ENCODE results near the gene GLIPR1. TPM values are rescaled to one million over a fixed set of nuclear protein-coding genes. Genes with fewer than 3 reads are reported as not detected.
A peak's percentile ranks its signal among the peaks of the same experiment; 100 is the strongest.

GLIPR1 gene
- total and polyA plus RNA-seq, 7 experiments from 2014 or later: 28.2 to 132 (median 49.1) TPM

DNA sequence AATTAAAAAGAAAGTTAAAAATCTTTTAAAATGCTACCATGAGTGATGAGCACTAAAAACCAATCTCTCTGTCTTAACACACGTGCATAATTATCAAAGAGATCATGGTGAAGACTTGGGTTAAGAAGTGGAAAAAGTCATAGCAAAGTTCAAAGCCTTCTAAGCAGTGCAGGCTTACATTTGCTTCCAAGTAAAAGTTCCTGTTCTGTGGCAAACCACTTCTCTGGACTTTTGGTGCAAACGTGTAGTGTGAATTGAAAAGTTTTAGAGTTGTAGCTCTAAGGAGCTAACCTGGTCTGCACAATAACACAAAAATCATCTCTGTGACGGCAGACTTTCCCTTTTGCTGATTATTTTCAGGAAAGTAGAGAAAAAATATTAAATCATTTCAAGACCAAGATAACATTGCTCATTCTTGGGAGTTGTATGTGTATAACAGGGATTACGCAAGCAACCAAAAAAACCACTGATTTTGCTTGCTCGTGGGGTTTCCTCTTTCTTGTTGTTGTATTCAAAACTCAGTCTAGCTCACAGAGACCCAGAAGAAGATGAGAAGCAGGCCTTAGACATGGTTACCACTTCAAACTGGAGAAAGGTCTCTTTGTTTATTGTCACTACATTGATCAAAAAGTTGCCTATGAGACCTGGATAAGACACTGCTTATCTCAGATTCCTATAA lies 2.3 kb upstream of the GLIPR1 start:
- no peaks in the 10 kb centered on the region for H3K9me3 Mint-ChIP-seq
- peaks cover 0 to 11% (median 0%) of the 10 kb centered on the region in 5 donors for H3K27me3 Mint-ChIP-seq
- POLR2A ChIA-PET: interaction anchor here (1.0 to 1.8 kb wide), 5 partner anchors 18 to 553 kb away, joined by 3 to 9 read pairs (median 4); partner anchors contain the start of genes GLIPR1L2 and PHLDA1
- peaks cover 36 to 63% (median 55%) of the 10 kb centered on the region in 7 donors for H3K4me1 Mint-ChIP-seq
- peak overlapping the region; percentile 92 to 100 (median 97) for H3K27ac Mint-ChIP-seq
- H3K36me3 Mint-ChIP-seq: peaks cover 0 to 4% (median 2%) of the 10 kb centered on the region in 5 donors
- Histone ChIP-seq H3K27ac (ENCODE audit: low read depth, low read length) (peak overlapping the region; percentile 73), H3K4me3 (ENCODE audit: low read length) (no peak overlapping the region), H3K27me3 (ENCODE audit: control insufficient read depth in 2 of 2, insufficient read depth in 2 of 2, low read length in 2 of 2) (no peaks in the 10 kb centered on the region), H3K36me3 (ENCODE audit: control insufficient read depth in 2 of 3, insufficient read depth in 3 of 3, low read length in 3 of 3) (no peaks in the 10 kb centered on the region), H3K9me3 (ENCODE audit: control insufficient read depth in 2 of 3, low read length in 3 of 3) (no peaks in the 10 kb centered on the region), H3K4me1 (ENCODE audit: control insufficient read depth in 2 of 2, insufficient read depth in 2 of 2, low read length in 2 of 2) (peaks cover 36 to 42% of the 10 kb centered on the region in 2 donors)
- intact Hi-C loops (cut with micrococcal nuclease): loop anchor here (1.0 to 5.0 kb wide), 2 partner anchors 21 to 941 kb away; partner anchors contain the start of gene ATXN7L3B (in 1 of the 2)
- peak in 7 of 9 donors; percentile 56 to 88 (median 82) for DNase-seq
- CTCF ChIA-PET: interaction anchor here (0.9 to 1.5 kb wide), 2 partner anchors 27 to 34 kb away, joined by 3 to 5 read pairs; partner anchors contain the start of gene KRR1
- H3K4me3 Mint-ChIP-seq: peak overlapping the region; percentile 2 to 98 (median 47)
- peak; percentile 74 for ATAC-seq

DNA sequence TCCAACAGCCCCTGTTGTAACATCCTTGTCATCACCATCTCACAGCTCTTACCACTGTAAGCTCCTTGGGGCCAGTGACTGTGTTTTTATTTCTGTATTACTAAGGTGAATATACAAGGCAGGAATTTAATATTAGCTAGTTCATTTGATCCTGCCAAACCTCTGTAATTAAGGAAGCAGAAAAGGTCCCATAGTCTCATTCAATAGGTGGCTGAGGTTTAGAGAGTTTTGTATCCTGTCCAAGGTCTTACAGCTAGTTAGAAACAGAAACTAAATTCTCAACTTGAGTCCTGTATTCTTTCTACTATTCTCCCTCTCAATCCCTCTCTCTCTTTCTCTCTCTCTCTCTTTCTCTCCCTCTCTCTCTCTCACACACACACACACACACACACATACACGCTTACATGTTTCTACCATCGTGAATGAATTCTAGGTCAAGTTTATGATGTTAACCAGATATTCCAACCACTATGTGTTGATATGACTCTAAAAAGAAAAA lies 543 bp upstream of the GLIPR1 start:
- ATAC-seq: peak; percentile 21
- Histone ChIP-seq H3K9me3 (ENCODE audit: control insufficient read depth in 2 of 3, low read length in 3 of 3) (no peaks in the 10 kb centered on the region), H3K4me3 (ENCODE audit: low read length) (peak overlapping the region; percentile 82), H3K4me1 (ENCODE audit: control insufficient read depth in 2 of 2, insufficient read depth in 2 of 2, low read length in 2 of 2) (peaks cover 49 to 51% of the 10 kb centered on the region in 2 donors), H3K36me3 (ENCODE audit: control insufficient read depth in 2 of 3, insufficient read depth in 3 of 3, low read length in 3 of 3) (no peaks in the 10 kb centered on the region), H3K27ac (ENCODE audit: low read depth, low read length) (peak overlapping the region; percentile 73), H3K27me3 (ENCODE audit: control insufficient read depth in 2 of 2, insufficient read depth in 2 of 2, low read length in 2 of 2) (no peaks in the 10 kb centered on the region)
- CTCF ChIA-PET: interaction anchor here (0.6 to 2.2 kb wide), 5 partner anchors 17 to 146 kb away, joined by 3 to 7 read pairs (median 6); partner anchors contain the start of genes GLIPR1L1 and GLIPR1L2
- Mint-ChIP-seq H3K9me3 (no peaks in the 10 kb centered on the region), H3K36me3 (peaks cover 0 to 13% (median 5%) of the 10 kb centered on the region in 5 donors), H3K27me3 (no peaks in the 10 kb centered on the region), H3K4me3 (peak overlapping the region; percentile 86 to 99 (median 97)), H3K4me1 (peaks cover 47 to 80% (median 72%) of the 10 kb centered on the region in 7 donors), H3K27ac (peak overlapping the region; percentile 92 to 100 (median 97))
- POLR2A ChIA-PET: interaction anchor here (0.7 to 2.3 kb wide), 9 partner anchors 10 to 1145 kb away, joined by 3 to 31 read pairs (median 4); partner anchors contain the start of genes CAPS2, GLIPR1L2, KRR1 and NAP1L1
- intact Hi-C loops (cut with micrococcal nuclease): loop anchor here (1.0 to 10.0 kb wide), 12 partner anchors 31 to 1285 kb away; partner anchors contain the start of genes GLIPR1L1 (in 2 of the 2), GLIPR1L2 (in 2 of the 2), KRR1 (in 2 of the 2) and NAP1L1 (in 2 of the 2)
- DNase-seq: peak in 1 of 9 donors; percentile 36

DNA sequence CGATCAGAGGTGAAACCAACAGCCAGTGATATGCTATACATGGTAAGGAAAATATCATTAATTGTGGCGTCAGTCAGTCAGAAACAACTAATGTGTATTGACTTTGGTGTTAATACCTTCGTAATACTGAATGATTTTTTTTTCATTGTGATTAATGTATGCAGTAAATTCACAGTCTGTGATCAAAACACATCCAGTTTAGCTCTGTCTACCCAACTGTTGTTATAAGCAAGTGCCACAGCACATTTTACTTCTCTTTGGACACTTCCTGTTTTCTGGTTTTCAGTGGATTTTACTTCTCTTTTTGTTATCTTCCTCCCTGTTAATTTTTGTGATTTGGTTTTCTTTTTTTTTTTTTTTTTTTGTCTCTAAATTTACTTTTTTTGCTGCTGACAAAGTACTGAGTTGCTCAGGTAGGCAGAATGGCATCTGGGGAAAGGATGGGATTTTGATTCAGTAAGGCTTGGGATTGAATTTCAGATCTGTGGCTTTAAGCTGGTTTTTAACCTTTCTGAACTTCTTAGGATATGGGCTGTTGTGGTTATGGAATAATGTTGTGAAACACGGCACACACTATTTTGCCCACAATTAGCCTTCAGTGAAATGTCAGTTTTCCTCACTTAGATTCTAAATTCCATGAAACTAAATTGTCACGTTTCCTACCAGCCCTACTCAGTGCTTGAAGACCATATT lies 604 bp downstream of the GLIPR1 start:
- intact Hi-C loops (cut with micrococcal nuclease): loop anchor here (2.0 to 10.0 kb wide), 5 partner anchors 44 to 1284 kb away; partner anchors contain the start of genes ZDHHC17 (in 2 of the 2), GLIPR1L1 (in 1 of the 2) and OSBPL8 (in 1 of the 2)
- peaks cover 49 to 59% of the 10 kb centered on the region in 2 donors for H3K4me1 ChIP-seq (ENCODE audit: control insufficient read depth in 2 of 2, insufficient read depth in 2 of 2, low read length in 2 of 2)
- H3K27ac ChIP-seq (ENCODE audit: low read depth, low read length): peak overlapping the region; percentile 73
- Mint-ChIP-seq H3K4me3 (peak overlapping the region; percentile 86 to 99 (median 97)), H3K27ac (peak overlapping the region; percentile 92 to 100 (median 97)), H3K36me3 (peaks cover 0 to 13% (median 5%) of the 10 kb centered on the region in 5 donors), H3K4me1 (peaks cover 54 to 89% (median 75%) of the 10 kb centered on the region in 7 donors), H3K27me3 (no peaks in the 10 kb centered on the region), H3K9me3 (no peaks in the 10 kb centered on the region)
- ATAC-seq (peak; percentile 10), DNase-seq (no peak)
- H3K4me3 ChIP-seq (ENCODE audit: low read length): peak overlapping the region; percentile 82
- ChIA-PET CTCF (interaction anchor here (1.5 to 2.2 kb wide), 2 partner anchors 24 to 90 kb away, joined by 6 to 7 read pairs; partner anchors contain the start of gene GLIPR1L2), POLR2A (interaction anchor here (0.9 to 2.3 kb wide), 12 partner anchors 17 to 1144 kb away, joined by 3 to 31 read pairs (median 4); partner anchors contain the start of genes CAPS2, GLIPR1L2, KRR1 and NAP1L1)
- H3K36me3 ChIP-seq (ENCODE audit: control insufficient read depth in 2 of 3, insufficient read depth in 3 of 3, low read length in 3 of 3): no peaks in the 10 kb centered on the region
- no peaks in the 10 kb centered on the region for H3K9me3 ChIP-seq (ENCODE audit: control insufficient read depth in 2 of 3, low read length in 3 of 3)
- no peaks in the 10 kb centered on the region for H3K27me3 ChIP-seq (ENCODE audit: control insufficient read depth in 2 of 2, insufficient read depth in 2 of 2, low read length in 2 of 2)

DNA sequence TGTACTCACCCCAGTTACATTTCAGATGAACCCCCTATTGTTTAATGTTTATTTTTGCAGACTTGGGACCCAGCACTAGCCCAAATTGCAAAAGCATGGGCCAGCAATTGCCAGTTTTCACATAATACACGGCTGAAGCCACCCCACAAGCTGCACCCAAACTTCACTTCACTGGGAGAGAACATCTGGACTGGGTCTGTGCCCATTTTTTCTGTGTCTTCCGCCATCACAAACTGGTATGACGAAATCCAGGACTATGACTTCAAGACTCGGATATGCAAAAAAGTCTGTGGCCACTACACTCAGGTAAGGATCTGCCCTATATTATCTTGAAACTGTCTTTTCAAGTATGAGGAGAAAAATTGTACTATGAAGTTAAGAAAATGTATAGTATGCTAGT lies 1.2 kb downstream of the GLIPR1 start:
- Histone ChIP-seq H3K27me3 (ENCODE audit: control insufficient read depth in 2 of 2, insufficient read depth in 2 of 2, low read length in 2 of 2) (no peaks in the 10 kb centered on the region), H3K4me1 (ENCODE audit: control insufficient read depth in 2 of 2, insufficient read depth in 2 of 2, low read length in 2 of 2) (peaks cover 49 to 59% of the 10 kb centered on the region in 2 donors), H3K4me3 (ENCODE audit: low read length) (peak overlapping the region; percentile 82), H3K27ac (ENCODE audit: low read depth, low read length) (peak overlapping the region; percentile 73), H3K9me3 (ENCODE audit: control insufficient read depth in 2 of 3, low read length in 3 of 3) (no peaks in the 10 kb centered on the region), H3K36me3 (ENCODE audit: control insufficient read depth in 2 of 3, insufficient read depth in 3 of 3, low read length in 3 of 3) (no peaks in the 10 kb centered on the region)
- H3K27me3 Mint-ChIP-seq: no peaks in the 10 kb centered on the region
- H3K9me3 Mint-ChIP-seq: no peaks in the 10 kb centered on the region
- ChIA-PET POLR2A (interaction anchor here (1.0 to 2.3 kb wide), 5 partner anchors 12 to 549 kb away, joined by 3 to 31 read pairs (median 4); partner anchors contain the start of gene GLIPR1L2), CTCF (no interaction called here)
- peak overlapping the region; percentile 92 to 100 (median 97) for H3K27ac Mint-ChIP-seq
- H3K4me3 Mint-ChIP-seq: peak overlapping the region; percentile 86 to 99 (median 97)
- DNase-seq: no peak
- intact Hi-C loops (cut with micrococcal nuclease): loop anchor here (2.0 to 10.0 kb wide), 5 partner anchors 45 to 1283 kb away; partner anchors contain the start of genes ZDHHC17 (in 2 of the 2), GLIPR1L1 (in 1 of the 2) and OSBPL8 (in 1 of the 2)
- H3K36me3 Mint-ChIP-seq: peaks cover 0 to 13% (median 5%) of the 10 kb centered on the region in 5 donors
- H3K4me1 Mint-ChIP-seq: peaks cover 56 to 94% (median 77%) of the 10 kb centered on the region in 7 donors
- ATAC-seq: no peak

DNA sequence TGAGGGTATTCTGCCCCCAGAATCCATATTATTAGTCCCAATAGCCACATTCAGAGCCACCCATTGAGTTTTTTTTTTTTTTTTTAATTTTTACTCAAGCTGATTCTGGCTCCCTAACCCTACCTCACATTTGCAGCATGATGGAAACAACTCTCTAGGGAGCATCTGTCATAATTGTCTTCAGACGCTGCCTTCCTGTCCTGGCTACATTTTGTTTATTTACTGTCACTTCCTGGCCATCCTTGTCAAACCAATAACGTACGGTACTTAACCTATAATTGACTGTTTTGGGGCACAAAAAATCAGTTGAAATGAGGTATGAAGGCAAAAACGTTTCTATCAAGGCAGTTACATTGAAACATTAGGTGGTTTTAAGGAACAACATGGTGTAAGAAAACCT lies 2.1 kb downstream of the GLIPR1 start:
- no peaks in the 10 kb centered on the region for H3K9me3 Mint-ChIP-seq
- DNase-seq (peak in 4 of 9 donors; percentile 21 to 46 (median 36)), ATAC-seq (no peak)
- ChIA-PET CTCF (interaction anchor here (0.6 to 3.9 kb wide), 6 partner anchors 8 to 550 kb away, joined by 3 to 19 read pairs (median 3); partner anchors contain the start of gene GLIPR1L1), POLR2A (interaction anchor here (0.7 to 3.4 kb wide), 6 partner anchors 13 to 538 kb away, joined by 3 to 15 read pairs (median 4); partner anchors contain the start of genes GLIPR1L2 and KRR1)
- peak overlapping the region; percentile 82 for H3K4me3 ChIP-seq (ENCODE audit: low read length)
- H3K9me3 ChIP-seq (ENCODE audit: control insufficient read depth in 2 of 3, low read length in 3 of 3): no peaks in the 10 kb centered on the region
- H3K27me3 Mint-ChIP-seq: no peaks in the 10 kb centered on the region
- no peaks in the 10 kb centered on the region for H3K27me3 ChIP-seq (ENCODE audit: control insufficient read depth in 2 of 2, insufficient read depth in 2 of 2, low read length in 2 of 2)
- H3K27ac Mint-ChIP-seq: peak overlapping the region; percentile 67 to 99 (median 92)
- peaks cover 59 to 87% (median 74%) of the 10 kb centered on the region in 7 donors for H3K4me1 Mint-ChIP-seq
- peaks cover 0 to 13% (median 5%) of the 10 kb centered on the region in 5 donors for H3K36me3 Mint-ChIP-seq
- no peak overlapping the region for H3K27ac ChIP-seq (ENCODE audit: low read depth, low read length)
- intact Hi-C loops (cut with micrococcal nuclease): loop anchor here (10.0 kb wide), 2 partner anchors 1072 to 1282 kb away; partner anchors contain the start of genes ZDHHC17 (in 2 of the 2) and OSBPL8 (in 1 of the 2)
- H3K4me1 ChIP-seq (ENCODE audit: control insufficient read depth in 2 of 2, insufficient read depth in 2 of 2, low read length in 2 of 2): peaks cover 49 to 58% of the 10 kb centered on the region in 2 donors
- no peaks in the 10 kb centered on the region for H3K36me3 ChIP-seq (ENCODE audit: control insufficient read depth in 2 of 3, insufficient read depth in 3 of 3, low read length in 3 of 3)
- peak overlapping the region; percentile 86 to 99 (median 97) for H3K4me3 Mint-ChIP-seq
